Rectal smooth muscle tissue (tissue), 1 donor: ENCODE data around the gene CDH15.

Experiments
- H3K27ac ChIP-seq: one replicate; pipeline ENCODE4 v1.7.0; 2013; ENCODE audit warnings: low read depth, low read length, inconsistent platforms
- H3K27me3 ChIP-seq: one replicate; pipeline ENCODE4 v1.7.0; 2013; ENCODE audit warnings: low read length; ENCODE audit not compliant: control insufficient read depth, insufficient read depth
- H3K36me3 ChIP-seq: one replicate; pipeline ENCODE4 v1.7.0; 2013; ENCODE audit warnings: low read length; ENCODE audit not compliant: control insufficient read depth, insufficient read depth
- H3K4me1 ChIP-seq: one replicate; pipeline ENCODE4 v1.7.0; 2013; ENCODE audit warnings: low read length; ENCODE audit not compliant: control insufficient read depth, insufficient read depth
- H3K4me3 ChIP-seq: one replicate; pipeline ENCODE4 v1.7.0; 2013; ENCODE audit warnings: low read length
- H3K9ac ChIP-seq: one replicate; pipeline ENCODE4 v1.7.0; 2013; ENCODE audit warnings: low read length

Gene CDH15

DNA sequence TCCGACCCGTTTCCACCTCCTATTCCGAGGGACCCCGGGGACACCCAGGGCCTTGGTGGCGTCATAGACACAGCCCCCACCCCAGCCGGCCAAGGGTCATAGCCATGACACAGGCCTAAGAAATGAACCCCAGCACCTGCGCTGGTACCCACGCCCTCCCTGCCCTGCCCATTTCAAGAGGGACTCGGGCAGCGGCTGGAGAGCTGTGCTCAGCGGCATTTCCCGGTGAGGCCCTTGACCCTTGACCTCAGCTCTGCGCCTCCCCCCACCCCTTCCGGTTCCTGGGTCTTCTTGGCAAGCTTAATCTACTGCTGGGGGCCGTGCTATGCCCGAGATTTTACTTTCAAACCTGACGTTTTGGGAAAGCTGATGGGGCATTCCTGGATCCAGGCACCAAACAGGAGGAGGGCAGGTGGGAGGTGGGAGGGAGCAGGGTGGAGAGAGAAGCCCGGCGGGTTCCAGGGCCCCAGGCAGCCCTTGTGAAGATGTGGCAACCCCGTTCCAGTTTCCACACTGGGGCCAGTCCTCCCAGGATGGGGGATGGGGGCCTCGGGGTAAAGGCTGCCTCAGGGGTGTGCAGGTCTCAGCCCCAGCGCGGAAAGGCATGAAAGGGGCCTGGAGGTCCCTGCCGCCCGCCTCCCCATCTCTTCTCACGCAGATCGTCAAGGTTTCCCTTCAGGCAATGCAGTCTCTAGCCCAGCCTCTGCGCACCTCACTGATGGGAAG lies 28.7 kb downstream of the CDH15 start, which contains the start of gene SLC22A31:
TSS of gene SLC22A31 (minus strand) at position 414 of the 726 bp plus-strand sequence. CDS start at position 378, 36 bp downstream.
- no peak within 1 kb of the TSS for H3K27ac ChIP-seq
- peaks cover 27% of the 10 kb centered on the region for H3K27me3 ChIP-seq
- H3K4me3 ChIP-seq = no peak within 1 kb of the TSS
- H3K36me3 ChIP-seq = no peaks in the 10 kb centered on the region
- H3K9ac ChIP-seq = no peak within 1 kb of the TSS
- H3K4me1 ChIP-seq = no peaks in the 10 kb centered on the region

DNA sequence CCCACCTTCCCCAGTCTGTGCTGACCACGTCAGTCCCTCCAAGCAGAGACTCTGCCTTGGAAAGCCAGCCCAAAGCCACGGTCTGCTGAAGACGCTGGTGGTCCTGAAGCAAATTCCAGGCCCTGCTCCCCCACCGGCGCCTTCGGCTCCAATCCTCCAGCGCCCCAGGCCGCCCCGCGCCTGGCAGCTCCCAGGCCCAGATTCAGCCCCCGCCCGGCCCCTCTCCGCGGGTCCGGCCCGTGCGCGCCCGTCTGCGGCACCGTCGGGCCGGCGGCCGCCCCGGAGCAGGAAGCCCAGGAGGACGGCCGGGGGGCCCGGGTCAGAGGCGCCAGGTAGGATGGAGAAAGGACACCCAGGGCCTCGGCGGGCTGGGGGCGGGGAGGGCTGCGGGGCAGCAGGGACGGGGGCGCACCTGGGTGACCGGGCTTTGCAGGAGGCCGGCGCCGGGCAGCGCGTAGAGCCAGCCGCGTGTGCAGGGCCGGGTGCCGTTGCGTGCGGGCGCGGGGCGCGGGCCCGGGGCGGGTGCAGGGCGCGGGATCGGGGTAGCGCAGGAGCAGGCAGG lies 29.4 kb downstream of the CDH15 start:
- peaks cover 27% of the 10 kb centered on the region for H3K27me3 ChIP-seq

DNA sequence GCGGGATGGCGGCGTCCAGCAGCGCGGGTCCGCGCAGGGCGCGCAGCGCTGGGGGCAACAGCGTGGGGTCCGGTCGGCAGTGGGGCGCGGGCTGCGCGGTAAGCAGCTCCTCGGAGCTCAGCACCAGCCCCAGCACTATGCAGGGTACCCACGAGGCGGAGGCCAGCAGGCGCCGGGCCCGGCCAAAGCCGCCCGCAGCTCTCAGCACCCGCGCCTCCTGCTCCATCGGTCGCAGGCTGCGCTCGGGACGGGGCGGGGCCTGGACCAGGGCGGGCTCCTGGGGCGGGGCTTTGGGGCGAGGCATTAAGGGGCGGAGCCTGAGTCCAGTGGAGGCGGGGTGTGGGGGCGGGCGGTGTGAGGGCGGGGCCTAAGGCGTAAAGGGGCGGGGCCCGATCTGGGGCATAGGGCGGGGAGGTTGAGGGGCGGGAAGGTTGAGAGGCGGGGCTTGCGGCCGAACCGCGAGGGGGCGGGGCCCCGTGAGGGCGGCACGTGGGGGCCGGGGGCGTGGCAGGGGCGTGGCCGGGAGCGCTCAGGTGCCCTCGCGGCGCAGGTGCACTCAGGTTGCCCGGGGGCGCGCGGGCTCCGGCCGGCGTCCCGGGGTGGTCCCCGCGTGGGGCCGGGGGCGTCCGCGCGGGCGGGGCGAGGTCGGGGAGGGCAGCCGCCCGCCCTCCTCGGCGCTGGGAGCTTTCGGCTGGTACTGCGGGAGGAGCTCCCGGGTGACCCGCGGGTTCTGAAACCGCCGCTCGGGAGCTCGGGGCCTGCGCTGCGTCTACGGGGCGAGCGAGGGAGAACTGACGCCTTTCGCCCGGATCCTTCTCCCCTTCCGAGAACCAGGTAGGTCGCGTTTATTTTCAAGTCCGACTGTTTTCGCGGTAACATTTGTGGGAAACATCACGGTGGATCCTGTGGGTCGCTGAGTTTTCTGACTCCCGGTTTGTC lies 30.2 kb downstream of the CDH15 start:
- Histone ChIP-seq H3K4me3 (peak overlapping the region; percentile 48), H3K4me1 (no peaks in the 10 kb centered on the region), H3K9ac (no peak overlapping the region), H3K27ac (no peak overlapping the region), H3K36me3 (no peaks in the 10 kb centered on the region), H3K27me3 (peaks cover 27% of the 10 kb centered on the region)

More for the DNA sequence above, 29.4 kb downstream of the CDH15 start:
- Histone ChIP-seq H3K27ac (no peak overlapping the region), H3K4me1 (no peaks in the 10 kb centered on the region), H3K36me3 (no peaks in the 10 kb centered on the region), H3K9ac (no peak overlapping the region), H3K4me3 (no peak overlapping the region)

DNA sequence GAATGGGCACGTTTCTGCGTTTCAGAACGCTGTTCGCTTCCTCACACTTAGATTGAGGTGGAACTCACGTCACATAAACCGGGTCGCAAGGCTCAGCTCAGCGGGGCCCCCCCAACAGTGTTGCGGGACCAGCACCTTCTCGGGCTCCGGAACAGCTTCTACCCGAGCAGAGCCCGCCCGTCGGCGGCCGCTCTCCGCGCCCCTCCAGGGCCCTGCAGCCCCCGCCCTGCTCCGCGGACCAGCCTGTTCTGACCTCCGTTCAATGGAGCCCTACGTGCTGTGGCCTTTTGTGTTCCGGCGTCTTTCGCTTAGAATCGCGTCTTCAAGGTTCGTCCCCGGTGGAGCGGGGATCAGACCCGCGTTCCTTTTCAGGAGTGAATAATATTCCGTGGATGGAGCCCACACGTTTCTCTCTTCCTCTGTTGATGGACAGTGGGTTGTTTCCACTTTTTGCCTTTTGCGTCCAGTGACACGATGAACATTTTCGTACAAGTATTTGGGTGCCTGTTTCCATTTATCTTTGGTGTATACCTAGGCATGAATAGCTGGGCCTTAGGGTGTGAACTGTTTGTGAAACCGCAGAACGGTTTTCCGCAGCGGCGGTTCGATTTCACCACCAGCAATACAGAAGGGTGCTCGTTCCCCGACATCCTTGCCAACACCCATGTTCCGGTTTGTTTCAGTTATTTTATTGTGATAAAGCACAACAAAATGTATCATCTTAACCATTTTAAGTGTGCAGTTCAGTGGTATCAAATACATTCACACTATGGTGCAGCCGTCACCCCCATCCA lies 31.1 kb downstream of the CDH15 start:
- no peaks in the 10 kb centered on the region for H3K4me1 ChIP-seq
- peaks cover 27% of the 10 kb centered on the region for H3K27me3 ChIP-seq
- no peak overlapping the region for H3K27ac ChIP-seq
- H3K9ac ChIP-seq = no peak overlapping the region
- H3K36me3 ChIP-seq = no peaks in the 10 kb centered on the region
- peak overlapping the region; percentile 48 for H3K4me3 ChIP-seq

DNA sequence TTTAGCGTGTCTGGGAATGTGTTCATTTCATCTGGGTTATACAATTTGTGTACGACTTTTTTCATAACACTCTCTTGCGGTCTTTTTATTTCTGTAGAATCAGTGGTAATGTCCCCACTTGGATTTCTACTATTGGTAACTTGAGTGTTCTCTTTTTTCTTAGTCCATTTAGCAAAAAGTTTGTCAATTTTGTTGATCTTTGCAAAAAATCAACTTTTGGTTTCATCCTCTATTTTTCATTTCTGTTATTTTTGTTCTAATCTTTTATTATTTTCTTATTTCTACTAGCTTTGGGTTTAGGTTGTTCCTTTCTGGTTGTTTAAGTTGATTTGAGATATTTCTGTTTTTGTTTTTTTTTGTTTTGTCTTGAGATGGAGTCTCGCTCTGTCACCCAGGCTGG lies 36.4 kb downstream of the CDH15 start:
- Histone ChIP-seq H3K9ac (no peak overlapping the region), H3K4me1 (no peaks in the 10 kb centered on the region), H3K27me3 (peaks cover 1% of the 10 kb centered on the region), H3K4me3 (no peak overlapping the region), H3K27ac (no peak overlapping the region), H3K36me3 (no peaks in the 10 kb centered on the region)

DNA sequence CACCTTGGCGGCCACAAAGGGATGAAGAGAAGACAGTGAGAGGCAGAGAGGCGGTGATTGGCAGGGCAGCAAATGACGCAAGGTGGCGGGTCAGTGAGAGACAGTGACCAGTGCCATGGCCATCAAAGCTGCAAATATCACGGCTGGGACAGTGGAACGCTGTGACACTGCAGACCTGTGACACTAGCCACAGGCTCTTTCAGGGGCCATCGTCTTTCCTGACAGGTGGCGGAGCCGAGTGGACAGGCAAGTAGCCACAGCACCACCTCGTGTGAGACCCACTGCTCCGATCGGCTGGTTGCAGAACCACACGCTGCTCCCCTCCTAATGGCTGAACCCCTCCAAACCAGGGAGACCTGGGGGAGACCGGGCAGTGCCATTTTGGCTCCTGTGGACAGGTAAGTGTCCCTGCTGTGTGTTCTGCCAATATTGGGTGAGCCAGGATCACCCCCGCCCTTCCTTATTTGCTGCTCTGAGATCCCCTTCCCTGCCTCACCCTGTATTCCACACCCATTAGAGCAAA lies 38.0 kb downstream of the CDH15 start:
- Histone ChIP-seq H3K36me3 (no peaks in the 10 kb centered on the region), H3K4me3 (no peak overlapping the region), H3K27me3 (no peaks in the 10 kb centered on the region), H3K9ac (no peak overlapping the region), H3K27ac (no peak overlapping the region), H3K4me1 (no peaks in the 10 kb centered on the region)

DNA sequence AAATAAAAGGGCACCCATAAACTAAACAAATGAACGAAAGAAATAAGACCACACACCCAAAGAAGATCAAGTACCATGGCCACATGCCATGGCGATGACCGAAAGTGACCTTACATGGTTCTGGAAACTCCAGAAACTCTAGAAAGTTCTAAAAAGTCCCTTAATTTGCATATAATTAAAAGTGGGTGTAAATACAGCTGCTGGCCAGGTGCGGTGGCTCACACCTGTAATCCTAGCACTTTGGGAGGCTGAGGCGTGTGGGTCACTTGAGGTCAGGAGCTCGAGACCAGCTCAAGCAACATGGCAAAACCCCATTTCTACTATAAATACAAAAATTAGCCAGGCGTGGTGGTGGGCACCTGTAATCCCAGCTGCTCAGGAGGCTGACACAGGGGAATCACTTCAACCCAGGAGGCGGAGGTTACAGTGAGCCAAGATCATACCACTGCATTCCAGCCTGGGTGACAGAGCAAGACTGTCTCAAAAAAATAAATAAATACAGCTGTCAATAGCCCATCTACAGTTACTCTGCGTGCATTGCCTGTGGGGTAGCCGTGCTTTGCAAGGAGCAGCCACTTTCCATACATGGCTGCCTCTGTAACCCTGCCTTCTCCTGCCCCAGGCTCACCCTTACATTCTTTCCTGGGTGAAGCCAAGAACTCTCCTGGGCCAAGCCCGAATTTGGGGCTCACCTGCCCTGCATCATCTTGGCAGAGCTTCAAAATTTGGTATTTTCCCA lies 38.8 kb downstream of the CDH15 start:
- Histone ChIP-seq H3K36me3 (no peaks in the 10 kb centered on the region), H3K4me1 (no peaks in the 10 kb centered on the region), H3K27me3 (no peaks in the 10 kb centered on the region), H3K9ac (no peak overlapping the region), H3K4me3 (no peak overlapping the region), H3K27ac (no peak overlapping the region)

DNA sequence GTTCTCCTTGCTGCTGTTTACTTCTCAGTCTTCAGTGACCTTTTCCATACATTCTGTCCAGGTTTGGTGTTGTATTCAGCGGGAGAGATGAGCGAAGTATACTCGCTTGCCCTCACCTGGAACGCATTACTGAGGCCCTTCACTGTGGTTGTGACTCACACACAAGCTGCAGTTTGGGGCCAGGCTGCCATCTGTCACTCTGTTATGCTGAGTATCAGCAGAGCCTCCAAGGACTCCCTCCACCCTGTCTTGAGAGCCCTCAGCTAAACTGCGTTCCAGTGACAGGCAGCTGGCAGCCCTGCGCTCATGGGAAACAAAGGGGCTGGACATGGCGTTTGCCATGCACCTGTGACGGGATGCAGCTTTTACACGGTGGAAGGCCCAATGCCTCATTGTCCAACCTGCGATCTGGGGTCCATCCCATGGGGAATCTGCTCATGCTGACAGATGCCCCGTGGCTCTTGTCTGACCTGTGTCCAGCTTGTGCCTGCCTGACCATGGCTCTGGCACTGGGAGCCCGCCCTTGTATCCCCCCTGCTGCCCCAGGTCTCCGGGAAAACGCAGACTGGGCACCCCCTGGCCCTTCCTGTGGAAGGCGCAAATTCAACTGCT lies 39.5 kb downstream of the CDH15 start:
- H3K9ac ChIP-seq = no peak overlapping the region
- no peaks in the 10 kb centered on the region for H3K36me3 ChIP-seq
- no peak overlapping the region for H3K27ac ChIP-seq
- no peaks in the 10 kb centered on the region for H3K4me1 ChIP-seq
- H3K27me3 ChIP-seq = no peaks in the 10 kb centered on the region
- H3K4me3 ChIP-seq = no peak overlapping the region

DNA sequence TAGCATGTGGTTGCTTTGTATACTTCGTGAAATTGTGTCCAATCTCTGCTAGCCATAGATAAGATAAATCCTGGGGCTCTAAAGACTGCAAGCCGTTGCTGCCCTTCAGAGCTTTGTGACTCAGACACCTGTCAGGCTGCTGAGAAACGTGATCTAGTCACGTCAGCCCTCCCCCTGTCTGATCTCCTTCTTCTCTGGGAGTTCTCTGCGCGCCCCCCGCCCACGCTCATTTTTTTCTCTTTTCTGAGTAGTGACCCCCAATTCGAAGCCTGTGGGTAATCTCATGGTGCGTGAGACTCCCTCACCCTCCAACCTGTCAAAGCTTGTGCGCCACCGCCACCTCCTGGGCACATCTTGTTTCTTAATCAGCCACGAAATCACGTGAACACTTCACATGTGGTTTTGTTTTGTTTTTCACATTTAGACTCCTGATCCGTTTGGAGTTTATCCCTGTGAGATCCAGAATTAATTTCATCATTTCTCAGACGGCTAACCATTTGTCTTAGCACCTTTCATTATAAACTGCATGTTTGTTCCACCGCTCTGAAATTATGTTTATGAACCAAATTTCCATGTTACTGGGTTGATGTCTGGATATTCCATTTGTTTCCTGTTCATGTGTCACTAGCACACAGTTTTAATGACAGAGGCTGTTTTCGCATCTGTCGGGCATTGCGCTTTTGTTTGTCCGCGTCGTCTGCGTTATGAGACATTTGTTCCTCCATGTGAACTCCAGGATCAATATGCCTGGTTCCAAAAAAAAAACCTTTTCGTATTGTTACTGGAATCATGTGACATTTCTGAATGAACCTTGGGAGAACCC lies 45.0 kb downstream of the CDH15 start:
- H3K9ac ChIP-seq = peak overlapping the region; percentile 97
- H3K27ac ChIP-seq = peak overlapping the region; percentile 98
- peak overlapping the region; percentile 96 for H3K4me3 ChIP-seq
- H3K4me1 ChIP-seq = peaks cover 5% of the 10 kb centered on the region
- peaks cover 7% of the 10 kb centered on the region for H3K36me3 ChIP-seq
- no peaks in the 10 kb centered on the region for H3K27me3 ChIP-seq

DNA sequence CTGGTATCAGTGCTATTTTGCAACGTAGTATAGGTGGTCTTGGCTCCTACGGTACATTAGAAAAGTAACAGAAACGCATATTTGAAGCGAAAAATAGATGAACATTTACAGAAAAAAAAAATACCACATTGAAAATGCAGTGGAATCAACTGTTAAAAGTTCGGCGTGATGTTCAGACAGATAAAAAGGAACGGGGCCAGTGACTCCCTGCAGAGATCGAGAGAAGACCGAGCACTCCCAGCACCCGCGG lies 45.5 kb downstream of the CDH15 start:
- H3K27ac ChIP-seq = peak overlapping the region; percentile 98
- H3K9ac ChIP-seq = peak overlapping the region; percentile 97
- peak overlapping the region; percentile 96 for H3K4me3 ChIP-seq
- peaks cover 5% of the 10 kb centered on the region for H3K4me1 ChIP-seq
- no peaks in the 10 kb centered on the region for H3K27me3 ChIP-seq
- peaks cover 11% of the 10 kb centered on the region for H3K36me3 ChIP-seq
